ENCODE measurements around the gene TDO2.
"Not testable (repeated sequence)": the region's sequence is repeated elsewhere in the genome, so short reads cannot be mapped to it uniquely, and the experiment has no call there.

TDO2 gene

DNA sequence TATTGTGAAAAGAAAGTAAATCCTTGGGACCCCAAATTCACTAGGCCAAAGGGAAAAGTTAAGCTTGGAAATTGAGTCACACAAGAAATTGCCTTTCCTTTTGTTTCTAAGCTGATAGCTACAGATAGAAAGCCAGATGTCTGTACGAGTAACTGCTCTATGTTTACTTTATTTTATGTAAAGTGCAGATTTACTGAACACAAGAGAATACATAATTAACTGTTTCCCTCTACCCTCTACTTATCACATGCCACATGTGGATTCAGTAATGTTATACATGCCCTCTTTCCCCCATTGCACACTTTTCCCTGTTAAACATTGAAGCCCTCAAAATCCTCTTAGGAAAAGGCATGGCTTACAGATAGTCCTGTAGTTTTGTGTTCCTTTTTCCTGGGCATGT lies 16.5 kb upstream of the TDO2 start:
- Histone ChIP-seq H3K4me1 (ENCODE audit: control insufficient read depth, insufficient read depth, low read length) (no peaks in the 10 kb centered on the region), H3K4me3 (ENCODE audit: low read length in 2 of 2) (no peak overlapping the region), H3K27me3 (ENCODE audit: control insufficient read depth in 1 of 2, insufficient read depth in 2 of 2, low read length in 2 of 2) (no peaks in the 10 kb centered on the region), H3K27ac (ENCODE audit: low read length) (no peak overlapping the region), H3K9me3 (ENCODE audit: control insufficient read depth in 2 of 2, low read length in 2 of 2) (no peaks in the 10 kb centered on the region), H3K36me3 (ENCODE audit: control insufficient read depth in 2 of 2, insufficient read depth in 2 of 2, low read length in 2 of 2) (no peaks in the 10 kb centered on the region), H3K9ac (ENCODE audit: low read length in 2 of 2) (no peak overlapping the region)

DNA sequence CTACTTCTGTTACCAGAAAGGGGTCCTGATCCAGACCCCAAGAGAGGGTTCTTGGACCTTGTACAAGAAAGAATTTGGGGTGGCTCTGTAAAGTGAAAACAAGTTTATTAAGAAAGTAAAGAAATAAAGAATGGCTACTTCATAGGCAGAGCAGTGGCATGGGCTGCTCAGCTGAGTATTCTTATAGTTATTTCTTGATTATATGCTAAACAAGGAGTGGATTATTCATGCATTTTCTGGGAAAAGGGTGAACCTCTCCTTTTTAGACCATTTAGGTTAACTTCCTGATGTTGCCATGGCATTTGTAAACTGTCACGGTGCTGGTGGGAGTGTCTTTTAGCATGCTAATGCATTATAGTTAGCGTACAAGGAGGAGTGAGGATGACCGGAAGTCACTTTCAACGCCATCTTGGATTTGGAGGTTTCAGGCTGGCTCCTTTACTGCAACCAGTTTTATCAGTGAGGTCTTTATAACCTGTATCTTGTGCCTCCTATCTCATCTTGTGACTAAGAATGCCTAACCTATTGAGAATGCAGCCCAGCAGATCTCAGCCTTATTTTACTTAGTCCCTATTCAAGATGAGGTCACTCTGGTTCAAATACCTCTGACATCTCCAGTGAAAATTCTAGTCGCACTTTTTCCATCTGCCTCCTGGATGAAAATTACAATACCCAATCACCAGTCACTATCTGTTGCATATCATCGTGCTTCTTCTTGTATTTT lies 15.5 kb upstream of the TDO2 start:
- H3K9ac ChIP-seq (ENCODE audit: low read length in 2 of 2): no peak overlapping the region
- no peaks in the 10 kb centered on the region for H3K36me3 ChIP-seq (ENCODE audit: control insufficient read depth in 2 of 2, insufficient read depth in 2 of 2, low read length in 2 of 2)
- no peaks in the 10 kb centered on the region for H3K27me3 ChIP-seq (ENCODE audit: control insufficient read depth in 1 of 2, insufficient read depth in 2 of 2, low read length in 2 of 2)
- H3K4me3 ChIP-seq (ENCODE audit: low read length in 2 of 2): no peak overlapping the region
- H3K9me3 ChIP-seq (ENCODE audit: control insufficient read depth in 2 of 2, low read length in 2 of 2): no peaks in the 10 kb centered on the region
- H3K27ac ChIP-seq (ENCODE audit: low read length): no peak overlapping the region
- H3K4me1 ChIP-seq (ENCODE audit: control insufficient read depth, insufficient read depth, low read length): no peaks in the 10 kb centered on the region

DNA sequence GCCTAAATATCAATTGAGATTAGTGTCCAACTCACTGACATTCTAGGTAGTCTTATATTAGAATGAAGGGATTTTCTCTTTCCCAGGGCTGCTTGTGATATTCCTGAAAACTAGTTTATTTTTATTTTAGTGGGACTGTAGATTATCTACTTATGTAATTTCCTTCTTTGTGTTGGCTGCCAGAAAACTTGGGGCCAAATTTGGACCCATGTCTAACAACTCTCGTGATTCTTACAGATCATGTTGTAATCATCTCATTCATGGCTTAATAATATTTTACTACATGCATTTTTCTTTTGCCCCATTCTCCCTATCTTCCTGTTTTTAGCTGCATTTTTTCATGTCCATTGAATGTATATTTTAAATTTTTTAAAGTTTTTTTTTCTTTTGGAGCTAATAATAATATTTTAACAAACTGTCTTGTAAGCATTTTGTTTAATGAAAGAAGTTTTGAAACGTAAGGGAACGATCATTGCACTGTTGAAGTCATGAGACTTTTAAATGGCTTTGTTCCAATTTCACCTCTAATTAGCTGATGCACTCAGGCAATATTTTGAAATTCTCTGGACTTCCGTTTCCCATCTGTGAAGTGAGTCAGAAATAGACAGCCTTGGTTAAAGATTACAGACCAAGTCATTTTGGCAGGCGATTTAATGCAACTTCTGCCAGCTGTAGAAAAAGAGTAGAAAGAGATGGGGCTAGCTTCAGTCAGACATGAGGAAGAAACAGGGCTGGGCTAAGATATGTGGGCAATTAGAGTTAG lies 14.3 kb upstream of the TDO2 start:
- no peaks in the 10 kb centered on the region for H3K36me3 ChIP-seq (ENCODE audit: control insufficient read depth in 2 of 2, insufficient read depth in 2 of 2, low read length in 2 of 2)
- H3K4me1 ChIP-seq (ENCODE audit: control insufficient read depth, insufficient read depth, low read length): no peaks in the 10 kb centered on the region
- no peaks in the 10 kb centered on the region for H3K9me3 ChIP-seq (ENCODE audit: control insufficient read depth in 2 of 2, low read length in 2 of 2)
- no peak overlapping the region for H3K27ac ChIP-seq (ENCODE audit: low read length)
- H3K4me3 ChIP-seq (ENCODE audit: low read length in 2 of 2): no peak overlapping the region
- H3K9ac ChIP-seq (ENCODE audit: low read length in 2 of 2): no peak overlapping the region
- no peaks in the 10 kb centered on the region for H3K27me3 ChIP-seq (ENCODE audit: control insufficient read depth in 1 of 2, insufficient read depth in 2 of 2, low read length in 2 of 2)

DNA sequence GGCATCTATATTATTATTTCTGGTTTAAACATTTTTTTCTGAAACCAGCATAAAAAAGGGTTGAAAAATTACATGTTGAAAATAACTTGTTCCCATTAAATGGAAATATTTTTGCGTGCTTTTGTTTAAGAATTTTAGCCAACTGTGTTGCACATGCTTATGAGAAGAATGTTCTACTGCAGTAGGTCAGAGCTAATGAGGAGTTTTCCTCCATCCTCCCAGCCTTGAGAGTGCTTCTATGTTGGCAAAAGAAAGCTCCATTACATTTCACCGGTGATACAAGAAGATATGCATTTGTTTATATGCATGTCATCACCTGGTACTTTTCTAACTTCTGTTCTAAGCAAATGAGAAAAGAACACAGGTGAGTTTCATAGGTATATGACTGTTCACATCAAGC lies 13.6 kb upstream of the TDO2 start:
- Histone ChIP-seq H3K9me3 (ENCODE audit: control insufficient read depth in 2 of 2, low read length in 2 of 2) (no peaks in the 10 kb centered on the region), H3K27ac (ENCODE audit: low read length) (no peak overlapping the region), H3K4me3 (ENCODE audit: low read length in 2 of 2) (no peak overlapping the region), H3K9ac (ENCODE audit: low read length in 2 of 2) (no peak overlapping the region), H3K4me1 (ENCODE audit: control insufficient read depth, insufficient read depth, low read length) (no peaks in the 10 kb centered on the region), H3K27me3 (ENCODE audit: control insufficient read depth in 1 of 2, insufficient read depth in 2 of 2, low read length in 2 of 2) (no peaks in the 10 kb centered on the region), H3K36me3 (ENCODE audit: control insufficient read depth in 2 of 2, insufficient read depth in 2 of 2, low read length in 2 of 2) (no peaks in the 10 kb centered on the region)

DNA sequence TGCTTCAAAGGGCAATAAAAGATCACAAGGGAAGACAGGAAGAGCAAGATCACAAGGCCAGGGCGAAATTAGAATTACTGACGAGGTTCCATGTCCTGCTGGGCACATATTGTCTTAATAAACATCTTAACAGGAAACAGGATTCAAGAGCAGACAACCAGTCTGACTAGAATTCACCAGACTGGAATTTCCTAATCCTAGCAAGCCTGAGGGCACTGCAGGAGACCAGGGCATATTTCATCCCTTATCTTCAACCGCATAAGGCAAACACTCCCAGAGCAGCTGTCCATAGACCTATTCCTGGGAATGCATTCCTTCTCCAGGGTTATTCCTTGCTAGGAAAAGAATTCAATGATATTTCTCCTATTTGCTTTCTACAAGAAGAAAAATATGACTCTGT lies 12.4 kb upstream of the TDO2 start:
- Histone ChIP-seq H3K9ac (ENCODE audit: low read length in 2 of 2) (no peak overlapping the region), H3K27ac (ENCODE audit: low read length) (no peak overlapping the region), H3K4me3 (ENCODE audit: low read length in 2 of 2) (no peak overlapping the region), H3K36me3 (ENCODE audit: control insufficient read depth in 2 of 2, insufficient read depth in 2 of 2, low read length in 2 of 2) (no peaks in the 10 kb centered on the region), H3K9me3 (ENCODE audit: control insufficient read depth in 2 of 2, low read length in 2 of 2) (no peaks in the 10 kb centered on the region), H3K27me3 (ENCODE audit: control insufficient read depth in 1 of 2, insufficient read depth in 2 of 2, low read length in 2 of 2) (no peaks in the 10 kb centered on the region), H3K4me1 (ENCODE audit: control insufficient read depth, insufficient read depth, low read length) (no peaks in the 10 kb centered on the region)

DNA sequence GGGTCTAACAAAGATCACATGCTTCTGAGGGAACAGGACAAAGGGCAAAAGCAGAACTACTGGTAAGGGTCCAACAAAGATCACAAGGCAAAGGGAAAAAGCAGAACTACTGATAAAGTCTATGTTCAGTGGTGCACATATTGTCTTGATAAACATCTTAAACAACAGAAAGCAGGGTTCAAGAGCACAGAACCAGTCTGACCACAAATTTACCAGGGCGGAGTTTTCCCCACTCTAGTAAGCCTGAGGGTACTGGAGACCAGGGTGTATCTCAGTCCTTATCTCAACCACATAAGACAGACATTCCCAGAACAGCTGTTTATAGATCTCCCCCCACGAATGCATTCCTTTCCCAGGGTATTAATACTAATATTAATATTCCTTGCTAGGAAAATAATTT lies 5.1 kb upstream of the TDO2 start:
- not testable (repeated sequence) for H3K27me3 ChIP-seq (ENCODE audit: control insufficient read depth in 1 of 2, insufficient read depth in 2 of 2, low read length in 2 of 2); H3K9me3 ChIP-seq (ENCODE audit: control insufficient read depth in 2 of 2, low read length in 2 of 2); H3K4me1 ChIP-seq (ENCODE audit: control insufficient read depth, insufficient read depth, low read length); H3K27ac ChIP-seq (ENCODE audit: low read length); H3K9ac ChIP-seq (ENCODE audit: low read length in 2 of 2); H3K4me3 ChIP-seq (ENCODE audit: low read length in 2 of 2); H3K36me3 ChIP-seq (ENCODE audit: control insufficient read depth in 2 of 2, insufficient read depth in 2 of 2, low read length in 2 of 2)

DNA sequence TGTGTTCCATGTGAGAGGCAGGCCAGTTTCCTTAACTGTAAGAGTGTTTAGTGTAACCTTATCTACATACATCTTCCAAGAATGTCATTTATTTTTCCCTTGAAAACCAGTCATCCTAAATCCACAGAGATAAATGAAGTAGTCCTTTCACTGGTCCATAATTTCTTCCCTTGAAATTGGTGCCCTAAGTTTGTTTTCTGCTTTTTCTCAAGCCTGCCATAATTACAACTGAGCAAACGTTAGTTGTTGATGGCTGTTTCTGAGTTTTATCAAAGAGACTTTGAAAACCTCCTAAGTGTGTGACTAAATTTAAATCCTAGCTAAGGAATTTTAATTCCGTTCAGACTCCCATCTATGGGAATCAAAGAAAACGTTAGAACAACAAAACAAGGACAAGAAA lies 3.6 kb upstream of the TDO2 start:
- Histone ChIP-seq H3K9ac (ENCODE audit: low read length in 2 of 2) (no peak overlapping the region), H3K9me3 (ENCODE audit: control insufficient read depth in 2 of 2, low read length in 2 of 2) (no peaks in the 10 kb centered on the region), H3K36me3 (ENCODE audit: control insufficient read depth in 2 of 2, insufficient read depth in 2 of 2, low read length in 2 of 2) (no peaks in the 10 kb centered on the region), H3K27ac (ENCODE audit: low read length) (no peak overlapping the region), H3K4me1 (ENCODE audit: control insufficient read depth, insufficient read depth, low read length) (no peaks in the 10 kb centered on the region), H3K27me3 (ENCODE audit: control insufficient read depth in 1 of 2, insufficient read depth in 2 of 2, low read length in 2 of 2) (no peaks in the 10 kb centered on the region), H3K4me3 (ENCODE audit: low read length in 2 of 2) (no peak overlapping the region)

DNA sequence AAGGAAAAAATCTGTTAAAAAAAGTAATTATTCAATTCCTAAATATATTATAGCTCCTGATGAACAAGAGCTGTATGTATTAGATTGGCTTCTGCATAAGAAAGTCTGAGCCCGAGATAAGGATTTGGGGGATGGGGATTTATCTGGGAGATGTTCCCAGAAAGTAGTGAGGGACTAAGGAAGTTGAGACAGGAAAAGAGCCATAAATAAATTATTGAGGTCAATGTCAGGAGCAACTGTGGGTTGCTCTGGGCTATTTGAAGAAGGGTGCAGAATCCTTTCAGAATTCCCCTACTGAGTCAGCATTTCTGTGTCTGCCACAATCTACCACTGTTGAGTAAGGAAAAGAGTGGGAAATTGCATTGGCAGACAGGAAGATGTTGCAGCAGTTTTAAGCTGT lies 3.1 kb upstream of the TDO2 start:
- no peak overlapping the region for H3K4me3 ChIP-seq (ENCODE audit: low read length in 2 of 2)
- no peak overlapping the region for H3K9ac ChIP-seq (ENCODE audit: low read length in 2 of 2)
- no peaks in the 10 kb centered on the region for H3K36me3 ChIP-seq (ENCODE audit: control insufficient read depth in 2 of 2, insufficient read depth in 2 of 2, low read length in 2 of 2)
- no peaks in the 10 kb centered on the region for H3K9me3 ChIP-seq (ENCODE audit: control insufficient read depth in 2 of 2, low read length in 2 of 2)
- H3K4me1 ChIP-seq (ENCODE audit: control insufficient read depth, insufficient read depth, low read length): no peaks in the 10 kb centered on the region
- no peaks in the 10 kb centered on the region for H3K27me3 ChIP-seq (ENCODE audit: control insufficient read depth in 1 of 2, insufficient read depth in 2 of 2, low read length in 2 of 2)
- H3K27ac ChIP-seq (ENCODE audit: low read length): no peak overlapping the region

DNA sequence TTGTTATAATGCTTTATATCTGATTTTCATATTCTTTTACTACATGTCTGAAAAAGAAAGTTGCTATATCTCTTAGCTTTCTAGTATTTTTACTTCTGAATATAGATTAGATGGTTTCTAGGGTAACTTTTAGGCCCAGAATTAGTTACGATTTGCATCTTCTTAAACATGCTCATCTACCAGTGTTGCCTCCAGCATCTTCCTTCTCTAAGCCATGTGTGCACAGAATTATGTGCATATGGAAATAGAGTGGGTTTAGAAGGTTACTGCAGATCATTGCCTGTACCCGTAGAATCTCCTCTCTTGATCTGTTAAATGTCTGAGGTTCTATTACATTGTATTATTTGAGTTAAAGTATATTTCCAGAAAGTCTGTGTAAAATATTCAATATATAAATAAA lies 2.5 kb upstream of the TDO2 start:
- H3K4me3 ChIP-seq (ENCODE audit: low read length in 2 of 2): no peak overlapping the region
- H3K36me3 ChIP-seq (ENCODE audit: control insufficient read depth in 2 of 2, insufficient read depth in 2 of 2, low read length in 2 of 2): no peaks in the 10 kb centered on the region
- no peak overlapping the region for H3K9ac ChIP-seq (ENCODE audit: low read length in 2 of 2)
- H3K4me1 ChIP-seq (ENCODE audit: control insufficient read depth, insufficient read depth, low read length): no peaks in the 10 kb centered on the region
- H3K27me3 ChIP-seq (ENCODE audit: control insufficient read depth in 1 of 2, insufficient read depth in 2 of 2, low read length in 2 of 2): no peaks in the 10 kb centered on the region
- no peak overlapping the region for H3K27ac ChIP-seq (ENCODE audit: low read length)
- H3K9me3 ChIP-seq (ENCODE audit: control insufficient read depth in 2 of 2, low read length in 2 of 2): no peaks in the 10 kb centered on the region

DNA sequence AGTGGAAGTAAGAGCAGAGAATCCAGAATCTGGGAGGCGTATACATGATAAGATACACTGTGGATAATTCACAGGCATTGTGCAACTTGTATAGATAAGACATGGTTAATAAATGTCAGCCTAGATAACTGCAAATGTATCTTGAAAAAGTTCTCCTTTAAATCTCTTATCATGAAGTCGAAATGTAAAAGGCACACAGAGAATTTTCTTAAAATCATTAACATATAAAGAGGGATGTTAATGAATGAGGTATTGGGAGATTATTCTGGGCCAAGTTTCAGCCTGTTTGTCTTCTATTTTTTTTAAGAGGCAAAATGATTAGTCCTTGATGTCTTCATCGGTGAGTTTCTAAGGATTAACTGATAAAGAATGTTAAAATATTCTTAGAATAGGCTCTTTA lies 835 bp downstream of the TDO2 start:
- Histone ChIP-seq H3K9me3 (ENCODE audit: control insufficient read depth in 2 of 2, low read length in 2 of 2) (no peaks in the 10 kb centered on the region), H3K4me3 (ENCODE audit: low read length in 2 of 2) (no peak overlapping the region)

DNA sequence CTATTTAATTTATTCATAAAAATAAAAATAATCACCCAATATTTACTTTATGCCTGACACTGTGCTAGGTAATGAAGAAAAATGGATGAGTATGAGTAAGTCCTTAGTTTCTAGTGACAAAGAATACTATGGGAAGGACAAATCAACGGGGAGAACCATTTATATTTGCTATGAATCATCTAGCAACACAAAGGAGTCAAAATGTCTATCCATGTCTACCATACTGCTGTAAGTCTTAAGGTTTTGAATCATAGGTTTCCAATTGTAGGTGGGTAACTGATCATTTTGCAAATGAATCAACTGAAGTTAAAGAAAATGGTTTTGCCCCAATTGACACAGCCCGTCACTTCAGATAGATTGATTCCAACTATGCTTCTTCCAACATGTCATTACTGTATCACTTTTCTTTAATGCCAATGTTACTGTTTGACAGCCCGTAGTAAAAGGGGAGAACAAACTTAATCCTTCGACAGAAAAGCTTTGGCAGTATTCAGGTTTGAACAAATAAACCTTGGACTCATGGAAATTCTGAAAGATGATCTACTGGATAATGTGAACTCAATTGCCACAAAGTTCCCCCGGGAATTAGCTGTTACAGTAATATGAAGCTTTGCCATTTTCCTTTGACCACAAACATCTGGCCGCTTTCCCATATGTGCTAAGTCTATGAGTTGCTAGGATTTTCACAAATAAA lies 3.2 kb downstream of the TDO2 start:
- Histone ChIP-seq H3K36me3 (ENCODE audit: control insufficient read depth in 2 of 2, insufficient read depth in 2 of 2, low read length in 2 of 2) (no peaks in the 10 kb centered on the region), H3K9me3 (ENCODE audit: control insufficient read depth in 2 of 2, low read length in 2 of 2) (no peaks in the 10 kb centered on the region), H3K27ac (ENCODE audit: low read length) (no peak overlapping the region), H3K4me1 (ENCODE audit: control insufficient read depth, insufficient read depth, low read length) (no peaks in the 10 kb centered on the region), H3K27me3 (ENCODE audit: control insufficient read depth in 1 of 2, insufficient read depth in 2 of 2, low read length in 2 of 2) (no peaks in the 10 kb centered on the region), H3K4me3 (ENCODE audit: low read length in 2 of 2) (no peak overlapping the region), H3K9ac (ENCODE audit: low read length in 2 of 2) (no peak overlapping the region)

More for the DNA sequence above, 835 bp downstream of the TDO2 start:
- H3K27me3 ChIP-seq (ENCODE audit: control insufficient read depth in 1 of 2, insufficient read depth in 2 of 2, low read length in 2 of 2): no peaks in the 10 kb centered on the region
- H3K4me1 ChIP-seq (ENCODE audit: control insufficient read depth, insufficient read depth, low read length): no peaks in the 10 kb centered on the region
- H3K9ac ChIP-seq (ENCODE audit: low read length in 2 of 2): no peak overlapping the region
- H3K27ac ChIP-seq (ENCODE audit: low read length): no peak overlapping the region
- H3K36me3 ChIP-seq (ENCODE audit: control insufficient read depth in 2 of 2, insufficient read depth in 2 of 2, low read length in 2 of 2): no peaks in the 10 kb centered on the region

All from stomach smooth muscle (tissue), 2 donors.